ENCODE results near the gene KRTAP19-1. TPM values are rescaled to one million over a fixed set of nuclear protein-coding genes. Genes with fewer than 3 reads are reported as not detected.

KRTAP19-1 gene
- total RNA-seq, 1 experiment from 2014 or later = not detected

GRCh38 chr21:30443226-30443625 is 36.9 kb downstream of the KRTAP19-1 start:
- Histone ChIP-seq H3K9me3 (ENCODE audit: low read depth, low read length, poor library complexity, severe bottlenecking) (no peaks in the 10 kb centered on the region), H3K27ac (ENCODE audit: low read depth, low read length, poor library complexity, severe bottlenecking) (no peak overlapping the region), H3K36me3 (ENCODE audit: insufficient read depth, low read length, poor library complexity, severe bottlenecking) (no peaks in the 10 kb centered on the region), H3K27me3 (replicated peaks; ENCODE audit: insufficient read depth, low read depth, low read length, poor library complexity) (no peaks in the 10 kb centered on the region), H3K4me3 (ENCODE audit: low read depth, low read length, poor library complexity, severe bottlenecking) (no peak overlapping the region), H3K4me1 (ENCODE audit: insufficient read depth, low read length, poor library complexity, severe bottlenecking) (no peaks in the 10 kb centered on the region)
- CTCF ChIA-PET = no interaction called here
- TF ChIP-seq EZH2 (IDR thresholded peaks at IDR 0.05; ENCODE audit: borderline replicate concordance, low read depth, low read length, poor library complexity, severe bottlenecking) = no peak
- TF ChIP-seq, protein P1, sequence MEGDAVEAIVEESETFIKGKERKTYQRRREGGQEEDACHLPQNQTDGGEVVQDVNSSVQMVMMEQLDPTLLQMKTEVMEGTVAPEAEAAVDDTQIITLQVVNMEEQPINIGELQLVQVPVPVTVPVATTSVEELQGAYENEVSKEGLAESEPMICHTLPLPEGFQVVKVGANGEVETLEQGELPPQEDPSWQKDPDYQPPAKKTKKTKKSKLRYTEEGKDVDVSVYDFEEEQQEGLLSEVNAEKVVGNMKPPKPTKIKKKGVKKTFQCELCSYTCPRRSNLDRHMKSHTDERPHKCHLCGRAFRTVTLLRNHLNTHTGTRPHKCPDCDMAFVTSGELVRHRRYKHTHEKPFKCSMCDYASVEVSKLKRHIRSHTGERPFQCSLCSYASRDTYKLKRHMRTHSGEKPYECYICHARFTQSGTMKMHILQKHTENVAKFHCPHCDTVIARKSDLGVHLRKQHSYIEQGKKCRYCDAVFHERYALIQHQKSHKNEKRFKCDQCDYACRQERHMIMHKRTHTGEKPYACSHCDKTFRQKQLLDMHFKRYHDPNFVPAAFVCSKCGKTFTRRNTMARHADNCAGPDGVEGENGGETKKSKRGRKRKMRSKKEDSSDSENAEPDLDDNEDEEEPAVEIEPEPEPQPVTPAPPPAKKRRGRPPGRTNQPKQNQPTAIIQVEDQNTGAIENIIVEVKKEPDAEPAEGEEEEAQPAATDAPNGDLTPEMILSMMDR (conservative IDR thresholded peaks at IDR 0.05; ENCODE audit: low read depth, low read length) = no peak
- POLR2A ChIA-PET (ENCODE audit: low non-redundant PET) = no interaction called here
- intact Hi-C loops (cut with micrococcal nuclease; ENCODE audit: unreplicated experiment) = no loop called here
- no peak for DNase-seq (ENCODE audit: low spot score)
- no TSS peak for BruUV-seq (replicated peaks)

- POLR2A ChIA-PET (ENCODE audit: low non-redundant PET) = no interaction called here
These were observed 40.2 kb downstream of the KRTAP19-1 start, which contains the start of gene KRTAP15-1 for GRCh38 chr21:30439975-30440374. Gene KRTAP15-1 (plus strand): TSS chr21:30440275. CDS start chr21:30440328, 53 bp downstream.

DNA sequence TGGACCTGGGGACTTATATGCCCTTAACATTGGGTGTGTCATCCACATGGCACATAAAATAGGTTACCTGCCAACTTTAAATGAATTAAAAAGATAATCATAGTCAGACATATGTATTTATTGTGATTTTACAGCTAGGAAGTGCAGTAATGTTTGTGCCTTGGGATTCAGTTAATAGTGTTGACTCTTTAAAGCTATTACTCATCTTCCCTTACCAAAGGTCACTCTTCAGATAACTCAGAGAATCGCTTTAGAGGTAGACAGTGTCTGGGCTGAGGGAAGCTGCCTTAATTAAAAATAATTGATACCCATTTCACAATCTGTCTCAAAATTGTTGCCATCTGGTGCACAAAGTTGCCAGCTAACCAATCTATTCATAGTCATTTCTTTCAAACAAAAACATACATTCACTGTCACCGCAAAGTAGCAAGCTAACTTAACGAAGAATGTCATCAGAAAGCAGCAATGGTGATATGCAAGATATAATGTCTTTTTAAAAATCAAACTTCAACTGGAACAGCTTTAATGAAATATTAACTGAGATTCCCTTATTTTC is 43.1 kb downstream of the KRTAP19-1 start:
- no peak for DNase-seq (ENCODE audit: low spot score)
- Histone ChIP-seq H3K4me3 (ENCODE audit: low read depth, low read length, poor library complexity, severe bottlenecking) (no peak overlapping the region), H3K27me3 (replicated peaks; ENCODE audit: insufficient read depth, low read depth, low read length, poor library complexity) (peaks cover 13% of the 10 kb centered on the region), H3K27ac (ENCODE audit: low read depth, low read length, poor library complexity, severe bottlenecking) (no peak overlapping the region), H3K4me1 (ENCODE audit: insufficient read depth, low read length, poor library complexity, severe bottlenecking) (no peaks in the 10 kb centered on the region), H3K36me3 (ENCODE audit: insufficient read depth, low read length, poor library complexity, severe bottlenecking) (no peaks in the 10 kb centered on the region), H3K9me3 (ENCODE audit: low read depth, low read length, poor library complexity, severe bottlenecking) (no peaks in the 10 kb centered on the region)
- intact Hi-C loops (cut with micrococcal nuclease; ENCODE audit: unreplicated experiment) = no loop called here
- BruUV-seq (replicated peaks) = no TSS peak
- ChIA-PET POLR2A (ENCODE audit: low non-redundant PET) (no interaction called here), CTCF (no interaction called here)
- TF ChIP-seq, protein P1 (conservative IDR thresholded peaks at IDR 0.05; ENCODE audit: low read depth, low read length) = no peak
- no peak for TF ChIP-seq EZH2 (IDR thresholded peaks at IDR 0.05; ENCODE audit: borderline replicate concordance, low read depth, low read length, poor library complexity, severe bottlenecking)

More at GRCh38 chr21:30439975-30440374, 40.2 kb downstream of the KRTAP19-1 start, which contains the start of gene KRTAP15-1:
- CTCF ChIA-PET = no interaction called here
- Histone ChIP-seq H3K4me3 (ENCODE audit: low read depth, low read length, poor library complexity, severe bottlenecking) (no peak within 1 kb of the TSS), H3K4me1 (ENCODE audit: insufficient read depth, low read length, poor library complexity, severe bottlenecking) (no peaks in the 10 kb centered on the region), H3K27ac (ENCODE audit: low read depth, low read length, poor library complexity, severe bottlenecking) (no peak within 1 kb of the TSS), H3K9me3 (ENCODE audit: low read depth, low read length, poor library complexity, severe bottlenecking) (no peaks in the 10 kb centered on the region), H3K27me3 (replicated peaks; ENCODE audit: insufficient read depth, low read depth, low read length, poor library complexity) (peaks cover 6% of the 10 kb centered on the region), H3K36me3 (ENCODE audit: insufficient read depth, low read length, poor library complexity, severe bottlenecking) (no peaks in the 10 kb centered on the region)
- no peak for DNase-seq (ENCODE audit: low spot score)
- TF ChIP-seq EZH2 (IDR thresholded peaks at IDR 0.05; ENCODE audit: borderline replicate concordance, low read depth, low read length, poor library complexity, severe bottlenecking) = no peak
- TF ChIP-seq, protein P1 (conservative IDR thresholded peaks at IDR 0.05; ENCODE audit: low read depth, low read length) = no peak
- no TSS peak for BruUV-seq (replicated peaks)
- intact Hi-C loops (cut with micrococcal nuclease; ENCODE audit: unreplicated experiment) = no loop called here

Data from A673 (cell line).